Testis (tissue), 2 donors: Measurements from ENCODE around the gene CCNG2.

Experiments used
- CTCF ChIP-seq, 3 experiments: fragments of 450-650 bp in 2 of 3; fragments of 200-600 bp in 1 of 3; sonication (generic) in 1 of 3; IDR thresholded peaks; one replicate each; pipeline ENCODE4 v1.5.1; 2016 to 2019; ENCODE audit warnings: antibody characterized with exemption in 3 of 3, mild to moderate bottlenecking in 2 of 3, moderate library complexity in 1 of 3
- POLR2A ChIP-seq: fragments of 450-650 bp; IDR thresholded peaks from one replicate; pipeline ENCODE4 v1.6.1; 2017; ENCODE audit warnings: antibody characterized with exemption, mild to moderate bottlenecking, moderate library complexity

GRCh38 chr4:77209012-77209411 lies 52.0 kb downstream of the CCNG2 start:
- TF ChIP-seq CTCF (IDR thresholded peaks at IDR 0.05) (no peak), POLR2A (no peak)
